ENCODE results near the gene EFL1. TPM values are rescaled to one million over a fixed set of nuclear protein-coding genes. Genes with fewer than 3 reads are reported as not detected.

Gene EFL1
- total RNA-seq, 1 experiment from 2014 or later = 29.1 TPM

- Mint-ChIP-seq H3K4me1 (ENCODE audit: low read depth, unreplicated experiment) (no peaks in the 10 kb centered on the region), H3K4me3 (ENCODE audit: low read depth, unreplicated experiment) (no peak overlapping the region), H3K27ac (ENCODE audit: unreplicated experiment) (no peak overlapping the region), H3K36me3 (ENCODE audit: insufficient read depth, unreplicated experiment) (no peaks in the 10 kb centered on the region), H3K9me3 (ENCODE audit: low read depth, unreplicated experiment) (no peaks in the 10 kb centered on the region), H3K27me3 (ENCODE audit: unreplicated experiment) (no peaks in the 10 kb centered on the region)
- intact Hi-C loops (cut with micrococcal nuclease; ENCODE audit: unreplicated experiment) = no loop called here
- BruUV-seq (replicated peaks) = no TSS peak
- no peak for DNase-seq
- no peak for TF ChIP-seq CTCF (IDR thresholded peaks at IDR 0.05; ENCODE audit: unreplicated experiment)
- CTCF ChIA-PET = no interaction called here
Observed at GRCh38 chr15:82114660-82115059, 147.9 kb downstream of the EFL1 start.

GRCh38 chr15:82113106-82113715 lies 149.3 kb downstream of the EFL1 start:
- Mint-ChIP-seq H3K9me3 (ENCODE audit: low read depth, unreplicated experiment) (no peaks in the 10 kb centered on the region), H3K36me3 (ENCODE audit: insufficient read depth, unreplicated experiment) (no peaks in the 10 kb centered on the region), H3K4me3 (ENCODE audit: low read depth, unreplicated experiment) (no peak overlapping the region), H3K4me1 (ENCODE audit: low read depth, unreplicated experiment) (peaks cover 8% of the 10 kb centered on the region), H3K27ac (ENCODE audit: unreplicated experiment) (no peak overlapping the region), H3K27me3 (ENCODE audit: unreplicated experiment) (no peaks in the 10 kb centered on the region)
- CTCF ChIA-PET = no interaction called here
- BruUV-seq (replicated peaks) = no TSS peak
- TF ChIP-seq CTCF (IDR thresholded peaks at IDR 0.05; ENCODE audit: unreplicated experiment) = no peak
- intact Hi-C loops (cut with micrococcal nuclease; ENCODE audit: unreplicated experiment) = no loop called here
- DNase-seq = no peak

- Mint-ChIP-seq H3K4me1 (ENCODE audit: low read depth, unreplicated experiment) (peaks cover 8% of the 10 kb centered on the region), H3K27ac (ENCODE audit: unreplicated experiment) (no peak overlapping the region), H3K27me3 (ENCODE audit: unreplicated experiment) (no peaks in the 10 kb centered on the region), H3K4me3 (ENCODE audit: low read depth, unreplicated experiment) (no peak overlapping the region), H3K36me3 (ENCODE audit: insufficient read depth, unreplicated experiment) (no peaks in the 10 kb centered on the region), H3K9me3 (ENCODE audit: low read depth, unreplicated experiment) (no peaks in the 10 kb centered on the region)
- BruUV-seq (replicated peaks) = no TSS peak
- CTCF ChIA-PET = no interaction called here
- intact Hi-C loops (cut with micrococcal nuclease; ENCODE audit: unreplicated experiment) = no loop called here
- TF ChIP-seq CTCF (IDR thresholded peaks at IDR 0.05; ENCODE audit: unreplicated experiment) = no peak
- DNase-seq = no peak
Observed at GRCh38 chr15:82111918-82112317, 150.6 kb downstream of the EFL1 start.

- no peak for TF ChIP-seq CTCF (IDR thresholded peaks at IDR 0.05; ENCODE audit: unreplicated experiment)
- H3K27me3 Mint-ChIP-seq (ENCODE audit: unreplicated experiment) = no peaks in the 10 kb centered on the region
- intact Hi-C loops (cut with micrococcal nuclease; ENCODE audit: unreplicated experiment) = no loop called here
- H3K4me1 Mint-ChIP-seq (ENCODE audit: low read depth, unreplicated experiment) = peaks cover 8% of the 10 kb centered on the region
- H3K9me3 Mint-ChIP-seq (ENCODE audit: low read depth, unreplicated experiment) = no peaks in the 10 kb centered on the region
- CTCF ChIA-PET = interaction anchor here (0.6 kb wide), 2 partner anchors 12 to 49 kb away, joined by 3 read pairs; no protein-coding TSS in a partner anchor
- H3K4me3 Mint-ChIP-seq (ENCODE audit: low read depth, unreplicated experiment) = no peak overlapping the region
- H3K27ac Mint-ChIP-seq (ENCODE audit: unreplicated experiment) = no peak overlapping the region
- no TSS peak for BruUV-seq (replicated peaks)
- no peak for DNase-seq
- H3K36me3 Mint-ChIP-seq (ENCODE audit: insufficient read depth, unreplicated experiment) = no peaks in the 10 kb centered on the region
Observed at GRCh38 chr15:82110144-82110543, 152.4 kb downstream of the EFL1 start.
